HG03439 (cell line): ENCODE results near the gene FLT4.

Experiments used
- ATAC-seq: cut with Tn5 transposase; IDR thresholded peaks from one replicate; pipeline ENCODE4 v1.9.1; 2021; ENCODE audit warnings: mild to moderate bottlenecking, moderate library complexity; ENCODE audit not compliant: unreplicated experiment

The FLT4 gene

DNA sequence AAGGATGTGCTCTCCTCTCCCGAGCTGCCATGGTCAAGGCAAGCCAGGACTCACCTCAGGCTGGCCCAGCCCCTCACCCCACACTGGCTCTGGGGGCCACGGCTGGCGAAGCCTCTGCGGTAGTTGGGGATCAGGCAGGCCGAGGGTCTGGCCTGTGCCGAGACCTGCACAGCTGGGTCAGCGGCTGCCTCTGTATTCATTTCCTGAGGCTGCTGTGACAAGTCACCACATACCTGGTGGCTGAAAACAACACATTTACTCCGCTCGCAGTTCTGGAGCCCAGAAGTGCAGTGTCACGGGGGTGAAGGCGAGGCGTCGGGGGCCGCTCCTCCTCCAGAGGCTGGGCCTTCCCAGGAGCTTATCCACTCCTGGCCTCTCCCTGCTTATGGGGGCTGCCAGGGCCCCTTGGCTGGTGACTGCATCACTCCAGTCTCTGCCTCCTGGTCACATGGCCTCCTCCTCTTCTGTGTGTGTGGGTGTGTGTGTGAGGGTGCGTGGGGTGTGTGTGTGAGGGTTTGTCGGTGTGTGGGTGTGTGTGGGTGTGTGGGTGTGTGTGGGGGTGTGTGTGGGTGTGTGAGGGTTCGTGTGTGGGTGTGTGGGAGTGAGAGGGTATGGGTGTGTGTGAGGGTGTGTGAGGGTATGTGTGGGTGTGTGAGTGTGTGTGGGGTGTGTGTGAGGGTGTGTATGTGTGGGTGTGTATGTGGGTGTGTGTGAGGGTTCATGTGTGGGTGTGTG lies 54.9 kb downstream of the FLT4 start:
- no peak for ATAC-seq

GRCh38 chr5:180593446-180594206 lies 55.8 kb downstream of the FLT4 start:
- no peak for ATAC-seq

DNA sequence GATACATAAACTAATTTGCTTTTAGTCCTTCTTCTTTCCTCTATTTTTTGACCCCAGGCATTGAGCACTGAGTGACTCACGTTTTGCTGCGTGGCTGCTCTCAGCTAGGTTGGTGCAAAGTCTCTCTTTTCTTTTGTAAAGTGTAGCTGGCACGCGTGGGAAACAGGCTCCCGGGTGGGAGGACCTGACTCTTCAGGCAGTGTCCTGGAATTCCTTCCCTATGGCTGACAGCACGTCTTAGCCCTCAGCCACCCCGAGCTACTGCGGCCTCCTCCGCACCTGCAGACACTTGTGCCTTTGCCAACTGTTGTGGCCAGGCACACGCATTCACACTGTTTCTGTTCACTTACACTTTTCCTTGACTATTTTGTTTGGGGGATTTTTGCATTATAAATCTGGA lies 57.2 kb downstream of the FLT4 start:
- no peak for ATAC-seq

GRCh38 chr5:180591311-180591887 lies 58.0 kb downstream of the FLT4 start, which contains the start of gene SCGB3A1:
SCGB3A1 (minus strand) TSS chr5:180591499; CDS start chr5:180591462, 37 bp downstream.
- no peak for ATAC-seq

DNA sequence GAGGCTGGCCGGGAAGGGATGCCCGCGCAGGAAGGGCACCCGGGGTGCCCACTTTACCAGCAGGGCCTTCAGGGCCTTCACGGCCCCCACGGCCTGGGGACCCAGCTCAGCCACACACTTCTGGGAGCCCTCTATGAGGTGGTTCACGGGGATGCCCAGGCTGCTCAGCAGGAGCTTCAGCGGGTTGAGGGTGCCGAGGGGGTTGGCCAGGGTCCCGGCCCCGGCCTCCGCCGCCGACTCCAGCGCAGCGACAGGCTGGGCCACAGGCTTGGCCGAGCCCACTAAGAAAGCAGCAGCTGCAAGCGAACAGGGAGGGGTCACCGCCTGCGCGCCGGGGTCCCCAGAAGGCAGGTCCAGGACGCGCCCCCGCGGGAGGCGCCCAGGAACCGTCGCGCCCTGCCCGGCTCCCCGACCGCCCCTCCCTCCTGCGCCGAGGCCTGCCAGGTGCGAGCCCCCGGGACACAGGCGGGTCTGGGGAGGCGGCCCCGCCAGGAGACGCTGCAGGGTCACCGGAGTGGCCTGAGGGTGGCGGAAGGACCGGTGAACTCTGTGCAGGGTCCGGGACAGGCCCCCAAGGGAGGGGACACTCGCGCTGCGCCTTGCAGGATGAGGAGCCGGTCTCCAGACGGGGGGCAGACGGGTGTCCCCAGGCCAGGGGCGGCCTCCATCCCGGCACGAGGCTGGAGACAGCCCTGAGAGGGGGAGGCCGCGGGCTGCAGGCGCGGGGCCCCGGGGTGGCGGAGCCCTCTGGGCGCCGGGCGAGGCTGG lies 58.7 kb downstream of the FLT4 start:
- ATAC-seq: no peak

GRCh38 chr5:180589771-180590542 lies 59.4 kb downstream of the FLT4 start:
- no peak for ATAC-seq

DNA sequence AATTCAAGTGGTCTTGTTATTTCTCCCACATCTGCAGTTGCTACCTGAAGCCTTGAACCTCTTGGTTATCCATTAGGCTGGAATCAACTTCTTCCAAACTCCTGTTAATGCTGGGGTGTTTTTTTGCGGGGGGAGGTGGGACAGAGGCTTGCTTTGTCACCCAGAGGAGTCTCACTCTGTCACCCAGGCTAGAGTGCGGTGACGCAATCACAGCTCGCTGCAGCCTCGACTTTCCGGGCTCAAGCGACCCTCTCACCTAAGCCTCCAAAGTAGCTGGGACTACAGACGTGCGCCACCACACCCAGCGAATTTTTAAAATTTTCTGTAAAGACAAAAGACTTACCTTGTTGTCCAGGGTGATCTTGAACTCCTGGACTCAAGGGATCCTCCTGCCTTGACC lies 62.5 kb downstream of the FLT4 start:
- no peak for ATAC-seq

DNA sequence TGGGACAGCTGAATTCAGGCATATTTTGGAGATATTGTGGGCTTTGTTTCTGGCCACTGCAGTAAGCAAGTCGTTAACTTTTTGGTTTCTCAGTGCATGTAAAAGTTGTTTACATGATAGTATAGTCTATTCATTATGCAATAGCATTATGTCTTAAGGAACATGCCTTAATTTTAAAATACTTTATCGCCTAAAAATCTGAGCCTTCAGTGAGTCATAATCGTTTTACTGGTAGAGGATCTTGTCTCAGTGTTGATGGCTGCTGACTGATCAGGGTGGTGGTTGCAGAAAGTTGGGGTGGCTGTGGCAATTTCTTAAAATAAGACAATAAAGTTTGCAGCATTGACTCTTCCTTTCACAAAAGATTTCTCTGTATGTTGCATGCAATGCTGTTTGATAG lies 63.2 kb downstream of the FLT4 start:
- ATAC-seq: no peak

GRCh38 chr5:180583738-180584137 lies 65.7 kb downstream of the FLT4 start:
- no peak for ATAC-seq

- no peak for ATAC-seq
Observed at GRCh38 chr5:180580681-180581080, 68.7 kb downstream of the FLT4 start.

GRCh38 chr5:180575571-180575970 lies 73.8 kb downstream of the FLT4 start:
- no peak for ATAC-seq

- ATAC-seq: no peak
Observed at GRCh38 chr5:180568914-180569313, 80.5 kb downstream of the FLT4 start.

DNA sequence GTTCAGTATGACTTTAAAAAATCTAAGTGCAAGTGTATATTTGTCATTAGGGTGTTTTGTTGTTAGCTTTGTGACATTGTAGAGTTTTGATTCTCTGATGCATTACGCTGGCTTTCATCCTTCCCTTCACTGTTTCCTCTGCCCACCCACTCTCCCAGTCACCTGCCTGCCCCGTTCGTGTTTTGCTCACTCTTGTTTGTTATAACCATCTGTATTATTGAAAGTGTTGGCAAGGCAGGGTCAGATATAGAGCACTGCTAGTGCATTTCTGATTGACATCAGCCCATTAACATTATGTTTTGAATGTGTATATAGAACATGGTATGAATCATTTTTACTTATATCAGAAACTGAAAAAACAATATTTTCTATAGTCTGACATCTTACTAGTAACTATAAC lies 85.4 kb downstream of the FLT4 start:
- no peak for ATAC-seq

DNA sequence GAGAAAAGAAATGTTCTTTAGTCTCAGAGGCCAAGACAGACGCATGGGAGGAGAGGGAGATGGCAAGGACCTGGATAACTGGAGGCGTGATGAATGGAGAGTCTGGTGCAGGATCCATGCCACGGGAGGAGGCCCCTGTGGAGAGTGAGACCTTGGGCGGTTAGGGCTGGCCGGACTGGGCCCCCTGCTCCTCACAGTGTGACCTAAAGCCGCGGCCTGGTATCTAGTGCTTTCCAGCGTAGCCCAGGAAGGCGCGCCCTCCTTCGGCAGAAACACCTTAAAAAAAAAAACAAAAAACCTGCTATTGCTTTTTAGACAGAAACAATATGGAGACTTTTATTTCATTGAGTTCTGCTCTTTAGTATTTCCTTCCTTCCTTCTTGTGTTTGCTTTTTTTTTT lies 91.2 kb downstream of the FLT4 start:
- ATAC-seq: no peak

DNA sequence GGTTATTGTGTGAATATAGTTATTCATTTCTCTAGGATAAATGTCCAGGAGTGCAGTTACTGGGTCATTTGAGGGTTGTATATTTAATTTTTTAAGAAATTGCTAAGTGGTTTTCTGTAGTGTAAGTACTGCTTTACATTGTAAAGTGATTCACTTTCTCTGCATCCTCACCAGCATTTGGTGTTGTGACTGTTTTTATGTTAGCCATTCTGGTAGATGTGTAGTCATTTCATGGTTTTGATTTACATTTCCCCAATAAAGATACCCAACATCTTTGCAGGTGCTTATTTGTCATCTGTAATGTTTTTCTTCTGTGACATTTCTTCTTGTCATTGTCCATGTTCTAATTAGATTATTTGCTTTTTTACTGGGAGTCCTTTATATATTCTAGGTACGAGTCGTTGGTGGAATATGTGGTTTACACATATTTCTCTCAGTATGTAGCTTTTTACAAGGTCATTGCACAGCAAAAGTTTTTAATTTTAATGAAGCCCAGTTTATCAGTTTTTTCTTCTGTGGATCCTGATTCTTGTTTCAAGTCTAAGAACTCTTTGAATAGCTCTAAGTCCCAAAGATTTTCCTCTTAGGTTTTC lies 92.1 kb downstream of the FLT4 start:
- no peak for ATAC-seq

- no peak for ATAC-seq
Observed at GRCh38 chr5:180555168-180555921, 94.1 kb downstream of the FLT4 start.

GRCh38 chr5:180553530-180553929 lies 95.9 kb downstream of the FLT4 start:
- no peak for ATAC-seq
